ENCODE results near the gene TMC6.
A peak's percentile ranks its signal among the peaks of the same experiment; 100 is the strongest.

Gene TMC6

DNA sequence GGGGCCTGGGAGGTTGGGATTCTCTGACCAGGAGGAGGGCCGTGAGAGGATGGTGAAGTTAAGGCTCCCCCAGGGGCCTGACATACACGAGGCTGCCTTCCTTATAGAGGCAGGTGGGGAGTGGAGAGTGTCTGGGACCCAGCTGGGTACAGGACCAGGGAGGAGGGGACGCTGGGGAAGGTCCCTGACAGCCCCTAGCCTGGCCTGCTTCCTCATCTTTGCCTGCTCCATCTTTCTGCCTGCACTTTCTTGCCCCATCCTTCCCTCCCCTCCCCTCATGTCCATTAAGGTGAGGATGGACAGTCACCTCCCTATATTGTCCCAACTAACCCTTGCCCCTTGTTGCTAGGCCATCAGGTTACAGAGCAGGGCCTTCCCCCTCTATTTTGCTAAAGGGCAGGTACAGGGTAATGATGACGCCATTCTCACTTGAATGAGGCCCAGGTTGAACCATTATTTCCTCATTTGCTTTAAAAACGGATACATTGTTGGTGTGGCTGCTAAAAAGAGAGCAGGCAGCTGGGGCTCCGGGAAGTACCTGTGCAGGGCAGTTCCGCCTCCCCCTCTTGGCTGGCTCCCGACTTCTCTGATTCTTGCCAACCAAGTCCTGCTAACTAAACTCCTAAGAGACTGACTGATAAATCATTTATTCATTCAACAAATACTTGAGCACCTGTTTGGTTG lies 18.9 kb upstream of the TMC6 start:
- no peak overlapping the region for H3K27ac ChIP-seq
- TF ChIP-seq, protein P1, sequence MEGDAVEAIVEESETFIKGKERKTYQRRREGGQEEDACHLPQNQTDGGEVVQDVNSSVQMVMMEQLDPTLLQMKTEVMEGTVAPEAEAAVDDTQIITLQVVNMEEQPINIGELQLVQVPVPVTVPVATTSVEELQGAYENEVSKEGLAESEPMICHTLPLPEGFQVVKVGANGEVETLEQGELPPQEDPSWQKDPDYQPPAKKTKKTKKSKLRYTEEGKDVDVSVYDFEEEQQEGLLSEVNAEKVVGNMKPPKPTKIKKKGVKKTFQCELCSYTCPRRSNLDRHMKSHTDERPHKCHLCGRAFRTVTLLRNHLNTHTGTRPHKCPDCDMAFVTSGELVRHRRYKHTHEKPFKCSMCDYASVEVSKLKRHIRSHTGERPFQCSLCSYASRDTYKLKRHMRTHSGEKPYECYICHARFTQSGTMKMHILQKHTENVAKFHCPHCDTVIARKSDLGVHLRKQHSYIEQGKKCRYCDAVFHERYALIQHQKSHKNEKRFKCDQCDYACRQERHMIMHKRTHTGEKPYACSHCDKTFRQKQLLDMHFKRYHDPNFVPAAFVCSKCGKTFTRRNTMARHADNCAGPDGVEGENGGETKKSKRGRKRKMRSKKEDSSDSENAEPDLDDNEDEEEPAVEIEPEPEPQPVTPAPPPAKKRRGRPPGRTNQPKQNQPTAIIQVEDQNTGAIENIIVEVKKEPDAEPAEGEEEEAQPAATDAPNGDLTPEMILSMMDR (conservative IDR thresholded peaks at IDR 0.05) = no peak
- no peak for TF ChIP-seq ZFX (IDR thresholded peaks at IDR 0.05)

DNA sequence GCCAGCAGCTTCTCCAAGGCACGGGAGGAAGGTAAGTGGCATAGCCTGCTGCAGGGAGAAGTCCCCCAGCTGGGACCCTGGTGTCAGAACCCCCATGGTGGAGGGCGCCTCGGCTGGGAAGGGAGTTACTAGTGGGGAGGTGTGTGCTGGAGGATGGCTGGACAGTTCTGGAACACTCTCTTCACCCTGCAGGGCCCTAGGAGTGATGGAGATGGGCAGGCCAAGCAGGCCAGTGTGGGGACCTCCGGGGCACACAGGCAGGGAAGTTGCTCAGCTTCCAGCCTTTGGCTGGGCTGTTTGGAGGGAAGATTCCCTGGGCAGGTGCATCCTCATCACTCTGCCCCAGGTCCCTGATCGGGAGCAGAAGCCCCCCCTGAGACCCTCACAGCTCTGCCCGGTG lies 18.3 kb upstream of the TMC6 start:
- no peak for TF ChIP-seq ZFX (IDR thresholded peaks at IDR 0.05)
- TF ChIP-seq, protein P1 (conservative IDR thresholded peaks at IDR 0.05) = no peak
- no peak overlapping the region for H3K27ac ChIP-seq

DNA sequence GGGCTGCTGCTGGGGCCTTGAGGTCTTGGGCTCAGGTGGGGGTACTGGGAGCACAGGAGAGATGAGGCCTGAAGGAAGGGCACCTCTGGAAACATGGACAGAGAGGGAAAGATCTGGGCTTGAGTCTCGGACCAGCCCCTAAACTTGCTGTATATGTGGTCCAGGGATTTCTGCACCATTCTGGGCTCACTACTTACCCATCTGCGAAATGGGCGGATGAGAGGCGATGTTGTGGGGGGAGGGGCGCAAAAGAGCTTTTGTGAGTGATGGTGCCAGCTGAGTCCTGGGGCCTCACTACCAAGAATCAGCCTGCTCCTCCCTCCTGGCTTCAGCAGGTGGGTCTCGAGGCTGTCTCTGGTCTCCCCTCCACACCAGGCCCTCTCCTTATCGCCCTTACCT lies 17.9 kb upstream of the TMC6 start:
- no peak overlapping the region for H3K27ac ChIP-seq
- TF ChIP-seq ZFX (IDR thresholded peaks at IDR 0.05) = no peak
- TF ChIP-seq, protein P1 (conservative IDR thresholded peaks at IDR 0.05) = no peak

DNA sequence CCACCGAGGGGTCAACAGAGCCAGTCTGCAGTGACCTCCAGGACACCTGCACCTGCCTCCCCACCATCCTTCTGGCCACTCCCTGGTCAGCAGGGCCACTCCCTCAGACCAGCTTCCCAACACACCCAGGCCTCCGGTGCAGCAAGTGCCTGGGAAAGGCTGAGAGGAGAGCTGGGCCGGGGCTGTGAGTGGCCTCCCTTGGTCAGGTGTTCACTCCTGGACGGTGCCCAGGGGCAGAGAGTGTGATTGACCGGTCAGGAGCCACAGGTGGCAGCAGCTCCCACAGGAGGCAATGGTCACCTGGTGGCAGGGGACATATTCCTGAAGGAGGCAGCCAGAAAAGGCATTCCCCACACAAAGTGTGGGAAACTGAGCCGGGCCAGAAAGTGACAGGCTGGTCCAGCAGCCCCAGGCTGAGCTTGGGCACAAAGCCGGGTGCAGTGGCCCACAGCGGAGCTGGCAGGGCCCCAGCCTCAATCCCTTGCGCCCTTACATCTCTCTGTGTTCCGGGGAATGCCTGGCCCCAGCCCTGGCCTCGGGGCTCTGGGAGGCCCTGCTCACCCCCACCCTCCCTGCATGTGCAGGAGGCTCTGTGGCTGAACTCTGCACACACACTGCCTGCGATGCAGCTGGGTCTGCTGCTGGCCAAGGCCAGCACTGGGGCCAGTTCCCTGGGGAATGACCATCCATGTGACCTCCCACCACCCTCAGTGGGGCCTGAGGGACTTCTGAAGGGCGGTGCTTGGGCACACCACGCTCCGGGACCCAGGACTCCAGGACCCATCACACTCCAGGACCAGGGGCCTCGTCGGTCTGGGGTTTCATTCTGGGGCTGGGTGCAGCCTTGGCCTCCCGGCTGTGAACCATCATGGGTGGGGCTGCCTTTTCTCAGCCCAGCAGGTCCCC lies 16.4 kb upstream of the TMC6 start:
- peak; percentile 33; the same call in 1 of the 2 replicates for TF ChIP-seq ZFX (IDR thresholded peaks at IDR 0.05)
- TF ChIP-seq, protein P1 (conservative IDR thresholded peaks at IDR 0.05) = no peak

DNA sequence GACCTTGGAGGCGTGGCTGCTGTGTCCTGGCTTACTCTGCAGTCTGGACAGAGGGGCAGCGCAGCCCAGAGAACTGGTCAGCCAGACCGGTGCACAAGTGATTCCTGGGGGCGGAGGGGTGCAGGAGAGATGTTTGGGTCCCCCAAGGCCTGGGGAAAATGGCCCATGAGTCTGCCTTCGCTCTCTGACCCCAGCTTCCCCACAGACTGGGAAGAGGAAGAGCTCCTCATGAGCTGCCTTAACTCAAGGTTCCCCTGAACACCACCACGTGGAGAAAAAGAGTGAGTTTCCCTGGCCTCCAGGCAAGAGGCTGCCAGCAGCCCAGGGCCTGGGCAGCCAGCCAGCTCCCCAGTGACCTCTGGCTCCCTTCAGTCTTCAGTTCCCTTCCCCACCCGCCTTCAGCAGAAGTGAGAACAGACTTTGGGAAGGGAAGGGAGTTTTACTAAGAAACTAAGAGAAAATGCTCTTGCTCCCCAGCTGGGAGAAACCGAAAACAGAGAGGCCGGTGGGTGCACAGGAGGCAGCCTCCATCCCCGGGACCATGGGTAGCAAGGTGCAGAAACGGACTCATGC lies 15.7 kb upstream of the TMC6 start:
- TF ChIP-seq, protein P1 (conservative IDR thresholded peaks at IDR 0.05) = no peak
- TF ChIP-seq ZFX (IDR thresholded peaks at IDR 0.05) = no peak
- H3K27ac ChIP-seq = peak overlapping the region; percentile 69

More for the DNA sequence above, 16.4 kb upstream of the TMC6 start:
- peak overlapping the region; percentile 69 for H3K27ac ChIP-seq

DNA sequence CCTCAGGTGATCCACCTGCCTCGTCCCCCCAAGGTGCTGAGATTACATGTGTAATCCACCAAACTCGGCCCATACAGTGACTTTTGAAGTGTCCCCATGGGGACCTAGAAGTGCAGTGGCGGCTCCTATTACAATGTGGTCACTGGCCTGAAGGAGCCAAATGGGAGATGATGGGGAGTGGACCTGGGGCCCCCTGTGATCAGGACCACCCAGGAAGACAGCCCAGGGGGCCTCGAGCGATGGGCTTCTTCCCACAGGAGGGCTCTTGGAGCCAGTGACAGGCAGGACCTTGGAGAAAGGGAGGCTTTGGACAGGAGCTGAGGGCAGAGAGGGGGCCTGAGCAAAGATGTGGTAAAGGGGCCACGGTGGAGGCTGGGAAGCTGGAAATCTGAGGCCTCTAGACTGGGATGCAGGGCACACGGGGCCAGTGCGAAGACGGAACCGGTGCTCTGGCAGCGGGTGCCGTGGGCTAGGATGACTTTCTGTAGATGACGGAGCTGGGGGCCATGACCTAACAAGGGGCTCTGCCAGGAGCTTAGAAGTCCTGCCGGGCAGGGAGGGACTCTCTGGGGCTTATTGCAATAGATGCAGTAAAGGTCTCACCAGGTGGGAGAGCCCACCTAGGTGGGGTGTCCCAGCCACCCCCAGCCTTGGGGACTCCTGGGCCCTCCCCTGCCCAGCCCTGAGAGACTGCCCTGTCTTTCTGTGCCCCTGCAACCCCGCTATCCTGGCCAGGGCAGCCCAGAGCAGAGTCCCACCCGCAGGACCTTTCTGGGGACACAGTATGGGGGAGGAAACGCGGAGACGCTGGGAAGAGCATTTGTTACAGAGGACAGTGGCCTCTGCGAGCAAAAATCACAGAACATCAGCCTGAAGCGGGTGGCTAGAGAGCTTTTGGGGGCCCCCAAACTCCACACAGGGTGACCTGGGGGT lies 14.9 kb upstream of the TMC6 start:
- peak overlapping the region; percentile 69 for H3K27ac ChIP-seq
- TF ChIP-seq, protein P1 (conservative IDR thresholded peaks at IDR 0.05) = no peak
- no peak for TF ChIP-seq ZFX (IDR thresholded peaks at IDR 0.05)
